ENCODE measurements around the gene ALOX12.
"Not testable (repeated sequence)": the region's sequence is repeated elsewhere in the genome, so short reads cannot be mapped to it uniquely, and the experiment has no call there.

Gene ALOX12

GRCh38 chr17:7023576-7024401, 27.9 kb downstream of the ALOX12 start:
- DNase-seq = no peak

- DNase-seq = no peak
Observed at GRCh38 chr17:7024402-7024785, 28.5 kb downstream of the ALOX12 start.

GRCh38 chr17:7025245-7025644, 29.4 kb downstream of the ALOX12 start:
- no peak for DNase-seq

DNA sequence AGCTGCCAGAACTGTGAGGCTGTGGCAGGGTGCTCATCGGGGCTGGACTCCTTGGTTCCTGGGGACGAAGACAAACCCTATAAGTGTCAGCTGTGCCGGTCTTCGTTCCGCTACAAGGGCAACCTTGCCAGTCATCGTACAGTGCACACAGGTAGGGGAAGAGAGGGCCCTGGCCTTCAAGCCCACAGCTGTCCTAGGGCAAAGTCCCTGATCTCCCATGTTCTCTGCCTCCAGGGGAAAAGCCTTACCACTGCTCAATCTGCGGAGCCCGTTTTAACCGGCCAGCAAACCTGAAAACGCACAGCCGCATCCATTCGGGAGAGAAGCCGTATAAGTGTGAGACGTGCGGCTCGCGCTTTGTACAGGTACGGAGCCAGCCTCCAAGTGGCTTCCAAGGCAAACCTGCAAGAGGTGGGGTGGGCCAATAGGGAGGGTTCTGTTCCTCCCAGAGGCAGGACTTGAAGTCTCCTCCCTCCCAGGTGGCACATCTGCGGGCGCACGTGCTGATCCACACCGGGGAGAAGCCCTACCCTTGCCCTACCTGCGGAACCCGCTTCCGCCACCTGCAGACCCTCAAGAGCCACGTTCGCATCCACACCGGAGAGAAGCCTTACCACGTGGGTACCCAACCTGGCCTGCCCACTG, 30.7 kb downstream of the ALOX12 start:
- DNase-seq = no peak

- no peak for DNase-seq
Observed at GRCh38 chr17:7027335-7027734, 31.5 kb downstream of the ALOX12 start.

DNA sequence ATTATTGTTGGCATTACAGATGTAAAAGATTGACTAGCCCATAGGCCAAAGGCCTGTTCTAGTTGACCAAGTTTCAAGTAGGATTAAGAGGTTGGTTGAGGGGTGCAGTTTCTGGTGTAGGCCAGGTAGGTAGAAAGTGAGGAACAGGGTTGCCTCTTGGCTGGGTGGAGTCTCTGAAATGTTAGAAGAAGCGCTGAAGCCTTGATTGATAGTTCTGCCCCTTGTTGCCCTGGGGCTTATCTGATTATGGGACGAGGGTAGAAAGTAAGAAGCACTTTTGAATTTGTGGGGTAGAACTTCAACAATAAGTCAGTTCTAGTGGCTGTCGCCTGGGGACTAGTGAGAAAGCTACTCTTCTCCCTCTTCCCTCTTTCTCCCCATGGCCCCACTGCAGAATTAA, 33.2 kb downstream of the ALOX12 start:
- no peak for DNase-seq

GRCh38 chr17:7029659-7030058, 33.8 kb downstream of the ALOX12 start:
- DNase-seq = no peak

DNA sequence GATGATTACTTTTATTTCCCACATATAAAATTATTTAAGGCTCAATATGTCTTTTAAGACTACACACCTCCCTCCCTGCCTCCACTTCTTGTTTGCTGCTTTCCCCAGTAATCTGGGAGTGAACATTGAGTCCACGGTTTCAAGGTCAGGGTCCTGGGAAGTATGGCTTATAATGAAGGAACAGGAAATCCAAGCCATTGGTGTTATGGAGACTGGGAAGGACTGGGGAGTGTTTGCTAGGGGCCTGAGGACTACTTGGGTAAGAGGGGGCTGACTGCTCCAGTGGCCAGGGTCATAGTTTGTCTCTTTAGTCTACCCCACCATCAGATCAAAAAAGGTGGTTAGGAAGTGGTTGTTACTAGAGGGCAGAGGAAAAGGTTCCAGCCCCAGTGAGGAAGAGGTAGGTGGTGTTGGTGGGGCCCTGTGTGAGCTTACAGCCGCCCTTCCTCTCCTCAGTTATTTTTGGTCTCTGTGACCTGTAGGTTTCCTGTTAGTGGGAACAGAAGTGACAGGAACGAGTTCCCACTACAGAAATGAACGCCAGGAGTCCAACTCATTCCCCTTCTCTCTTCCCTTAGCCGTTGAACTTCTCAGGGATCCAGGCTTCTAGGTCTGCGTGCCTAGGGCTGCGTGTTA, 39.2 kb downstream of the ALOX12 start:
- DNase-seq = no peak

GRCh38 chr17:7035591-7036368, 39.9 kb downstream of the ALOX12 start, which contains the start of gene SLC16A13:
TSS of gene SLC16A13 (plus strand) at chr17:7036015. CDS start at chr17:7036383, 368 bp downstream.
- peak; percentile 80 for DNase-seq

GRCh38 chr17:7038025-7038862, 42.4 kb downstream of the ALOX12 start:
- no peak for DNase-seq

DNA sequence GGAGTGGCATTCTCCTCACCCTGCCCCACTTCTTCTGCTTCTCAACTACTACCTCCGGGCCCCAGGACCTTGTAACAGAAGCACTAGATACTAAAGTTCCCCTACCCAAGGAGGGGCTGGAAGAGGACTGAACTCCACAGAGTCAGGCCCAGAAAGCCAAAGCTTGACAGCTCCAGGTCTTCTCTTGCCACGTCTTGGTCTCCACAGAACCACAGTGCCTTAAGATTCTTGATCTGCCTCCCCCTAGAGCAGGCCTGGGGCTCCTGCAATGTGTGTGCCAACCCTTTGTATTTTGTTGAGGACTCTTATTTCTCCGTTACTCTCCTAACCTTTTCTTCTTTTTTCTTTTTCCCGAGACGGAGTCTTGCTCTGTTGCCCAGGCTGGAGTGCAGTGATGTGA, 44.0 kb downstream of the ALOX12 start:
- DNase-seq = no peak

DNA sequence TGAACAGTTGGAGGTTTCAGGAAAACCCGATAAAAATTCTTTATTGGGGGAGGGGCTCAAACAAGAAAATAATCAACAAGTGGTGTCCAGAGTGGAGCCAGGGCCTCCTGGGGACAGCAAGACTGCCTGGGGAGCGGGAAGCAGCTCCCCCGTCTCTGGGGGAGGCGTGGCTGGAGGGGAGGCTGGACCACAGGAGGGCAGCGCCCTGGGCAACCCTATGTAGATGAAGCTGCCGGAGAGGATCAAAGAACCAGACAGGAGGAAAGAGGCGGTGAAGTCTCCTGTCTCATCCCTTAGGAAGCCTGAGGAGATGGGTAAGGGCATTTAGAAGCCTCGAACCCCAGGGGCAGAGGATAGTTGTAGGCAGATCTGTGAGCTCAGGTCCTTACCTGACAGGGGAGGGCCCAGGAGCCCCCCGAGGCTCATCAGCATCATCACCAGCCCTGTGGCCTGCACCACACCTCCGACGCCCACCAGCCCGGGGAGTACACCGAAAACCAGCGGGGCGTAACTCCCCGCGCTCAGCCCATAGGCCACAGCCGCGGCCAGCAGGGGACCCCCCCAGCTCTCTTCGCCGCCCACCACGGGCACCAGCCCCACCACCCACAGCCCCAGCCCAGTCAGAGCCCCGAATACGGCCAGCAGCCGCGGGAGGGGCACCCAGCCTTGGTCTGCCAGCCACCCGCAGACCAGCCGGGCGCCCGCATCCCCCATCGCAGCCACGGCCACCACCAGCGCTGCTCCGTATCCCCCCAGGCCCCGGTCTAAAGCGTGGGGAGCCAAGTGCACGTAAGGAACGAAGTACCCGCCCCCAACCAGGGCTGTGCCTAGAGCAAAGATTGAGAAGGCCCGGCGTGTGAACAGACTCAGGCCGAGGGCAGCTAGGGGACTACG, 46.0 kb downstream of the ALOX12 start:
- no peak for DNase-seq

- DNase-seq = no peak
Observed at GRCh38 chr17:7042501-7043181, 46.8 kb downstream of the ALOX12 start.

DNA sequence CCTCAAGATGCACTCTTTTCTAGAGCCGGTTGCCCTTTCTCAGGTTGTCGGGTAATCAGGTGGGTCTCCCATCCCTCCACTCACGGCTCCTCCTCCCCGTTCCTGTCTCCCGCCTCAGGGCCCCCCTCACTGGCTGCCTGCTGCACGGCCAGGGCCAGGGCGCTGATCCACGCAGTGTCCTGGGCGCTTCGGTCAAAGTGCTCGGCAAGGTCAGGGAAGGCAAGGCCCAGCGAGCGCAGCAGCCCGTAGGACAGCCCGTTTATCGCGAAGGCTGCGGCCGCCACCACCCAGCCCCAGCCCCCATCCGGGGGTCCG, 47.3 kb downstream of the ALOX12 start:
- no peak for DNase-seq

- DNase-seq = peak; percentile 11
Observed at GRCh38 chr17:7043497-7044198, 47.8 kb downstream of the ALOX12 start, which contains the start of gene SLC16A11. TSS of gene SLC16A11 (minus strand) at chr17:7044092. CDS start at chr17:7043513, 579 bp downstream.

- peak; percentile 25 for DNase-seq
Observed at GRCh38 chr17:7045492-7046126, 49.8 kb downstream of the ALOX12 start.

DNA sequence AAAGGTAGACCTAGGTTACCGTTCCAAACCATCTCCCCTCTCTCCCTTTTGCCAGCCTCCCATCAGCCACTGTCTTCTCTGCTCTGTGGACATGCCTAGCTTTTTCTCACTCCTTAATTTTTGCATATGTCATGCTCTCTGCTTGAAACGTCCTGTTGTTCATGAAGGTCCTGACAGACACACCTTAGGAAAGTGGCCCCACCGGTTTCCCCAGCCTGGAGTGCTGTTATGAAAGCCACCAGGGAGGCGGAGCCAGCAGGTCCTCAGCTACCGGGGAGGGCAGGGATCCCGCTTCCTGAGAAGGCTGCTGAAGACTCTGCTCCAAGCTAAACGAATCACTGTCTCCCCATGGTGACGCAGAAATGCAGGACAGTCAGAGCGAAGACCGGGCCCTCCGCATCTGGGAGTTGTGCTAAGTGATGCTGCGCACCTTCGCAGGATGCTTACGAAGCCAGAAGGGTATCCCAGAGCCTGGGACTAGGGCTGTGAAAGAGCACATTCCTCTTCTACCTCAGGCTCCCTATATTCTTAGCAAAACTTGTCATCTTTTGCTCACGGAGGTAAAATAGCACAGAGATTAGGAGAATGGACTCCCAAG, 50.4 kb downstream of the ALOX12 start:
- DNase-seq = peak; percentile 32

DNA sequence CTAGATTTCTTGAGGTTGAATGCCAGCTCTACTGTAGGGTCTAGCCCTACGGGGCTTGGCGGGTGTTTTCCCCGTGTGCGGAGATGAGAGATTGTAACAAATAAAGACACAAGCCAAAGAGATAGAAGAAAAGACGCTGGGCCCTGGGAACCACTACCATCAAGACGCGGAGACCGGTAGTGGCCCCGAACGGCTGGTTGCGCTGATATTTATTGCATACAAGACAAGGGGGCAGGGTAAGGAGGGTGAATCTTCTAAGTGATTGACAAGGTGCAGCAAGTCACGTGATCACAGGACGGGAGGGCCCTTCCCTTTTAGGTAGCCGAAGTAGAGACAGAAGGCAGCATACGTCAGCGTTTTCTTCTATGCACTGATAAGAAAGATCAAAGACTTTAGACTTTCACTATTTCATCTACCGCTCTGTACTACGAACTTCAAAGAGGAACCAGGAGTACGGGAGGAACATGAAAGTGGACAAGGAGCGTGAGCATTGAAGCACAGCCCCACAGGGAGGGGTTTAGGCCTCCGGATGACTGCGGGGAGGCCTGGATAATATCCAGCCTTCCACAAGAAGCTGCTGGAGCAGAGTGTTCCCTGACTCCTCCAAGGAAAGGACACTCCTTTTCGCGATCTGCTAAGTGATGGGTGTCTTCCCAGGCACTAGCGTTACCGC, 51.0 kb downstream of the ALOX12 start:
- DNase-seq = not testable (repeated sequence)
